T-helper 1 cell treated with Interleukin-12 subunit alpha and Interleukin-12 subunit beta and Interleukin-4 antibody, amounts not matched to agents 30 ng/mL and 1 ng/mL, for 36 hours (primary cell): ENCODE measurements around the gene DYNLT4. TPM values are rescaled to one million over a fixed set of nuclear protein-coding genes. Genes with fewer than 3 reads are reported as not detected.

Experiments
- intact Hi-C: fragments of 100-400 bp; cut with micrococcal nuclease; formaldehyde crosslinking; loops from one replicate; pipeline ENCODE4 v1.15.1; 2024
- total RNA-seq: library from RNA; stranded (reverse); gene quantifications from 2 replicates; pipeline ENCODE4 v1.2.3, GENCODE V29; 2022

Gene DYNLT4
- total RNA-seq, 1 donor from 2014 or later, result 0.49 TPM

- intact Hi-C loops, result no loop called here
These were observed 14.2 kb downstream of the DYNLT4 start for GRCh38 chr1:44792736-44793502.

- intact Hi-C loops, result no loop called here
These were observed 16.0 kb downstream of the DYNLT4 start for GRCh38 chr1:44790968-44791801.

GRCh38 chr1:44788120-44788860 lies 18.9 kb downstream of the DYNLT4 start, which contains the start of gene BEST4:
Gene BEST4 (minus strand): TSS chr1:44788170. CDS start chr1:44787705, 465 bp downstream.
- intact Hi-C loops, result no loop called here

GRCh38 chr1:44787506-44787905 lies 19.6 kb downstream of the DYNLT4 start:
- intact Hi-C loops, result loop anchor here (2.0 kb wide), 2 partner anchors 57 to 223 kb away; partner anchors contain the start of genes HECTD3 and RNU5D-1

GRCh38 chr1:44786841-44787426 lies 20.2 kb downstream of the DYNLT4 start:
- intact Hi-C loops, result loop anchor here (1.0 to 2.0 kb wide), 4 partner anchors 12 to 224 kb away; partner anchors contain the start of genes HECTD3, RNU5D-1 and RPS8

- intact Hi-C loops, result loop anchor here (1.0 to 2.0 kb wide), 4 partner anchors 11 to 225 kb away; partner anchors contain the start of genes HECTD3, RNU5D-1 and RPS8
These were observed 20.9 kb downstream of the DYNLT4 start for GRCh38 chr1:44786138-44786840.

- intact Hi-C loops, result loop anchor here (1.0 to 2.0 kb wide), 4 partner anchors 10 to 225 kb away; partner anchors contain the start of genes HECTD3, RNU5D-1 and RPS8
These were observed 21.5 kb downstream of the DYNLT4 start for GRCh38 chr1:44785501-44786137.

GRCh38 chr1:44785029-44785380 lies 22.1 kb downstream of the DYNLT4 start:
- intact Hi-C loops, result no loop called here

GRCh38 chr1:44784094-44785028 lies 22.8 kb downstream of the DYNLT4 start:
- intact Hi-C loops, result no loop called here

- intact Hi-C loops, result no loop called here
These were observed 23.5 kb downstream of the DYNLT4 start for GRCh38 chr1:44783697-44784093.

GRCh38 chr1:44780583-44781121 lies 26.5 kb downstream of the DYNLT4 start:
- intact Hi-C loops, result no loop called here

- intact Hi-C loops, result loop anchor here (5.0 kb wide), 1 partner anchor 147 kb away; no protein-coding TSS in a partner anchor
These were observed 28.2 kb downstream of the DYNLT4 start for GRCh38 chr1:44778705-44779576.

GRCh38 chr1:44777969-44778635 lies 29.0 kb downstream of the DYNLT4 start:
- intact Hi-C loops, result loop anchor here (5.0 kb wide), 1 partner anchor 146 kb away; no protein-coding TSS in a partner anchor

GRCh38 chr1:44777547-44777946 lies 29.6 kb downstream of the DYNLT4 start:
- intact Hi-C loops, result loop anchor here (5.0 kb wide), 1 partner anchor 145 kb away; no protein-coding TSS in a partner anchor

- intact Hi-C loops, result loop anchor here (5.0 kb wide), 1 partner anchor 144 kb away; no protein-coding TSS in a partner anchor
These were observed 30.5 kb downstream of the DYNLT4 start for GRCh38 chr1:44776730-44777068.

- intact Hi-C loops, result loop anchor here (1.0 to 5.0 kb wide), 10 partner anchors 10 to 715 kb away; partner anchors contain the start of genes ARMH1, EIF2B3, KIF2C and PLK3
These were observed 31.0 kb downstream of the DYNLT4 start for GRCh38 chr1:44775930-44776729.
